Large intestine (tissue), 3 donors: ENCODE measurements around the gene ATAD3A. TPM values are rescaled to one million over a fixed set of nuclear protein-coding genes. Genes with fewer than 3 reads are reported as not detected.
"Not testable (repeated sequence)": the region's sequence is repeated elsewhere in the genome, so short reads cannot be mapped to it uniquely, and the experiment has no call there.

ENCODE experiments used
- DNase-seq, 2 donors: peaks; one replicate each; pipeline versions ENCODE4 v3.0.0 to v3.0.0-alpha.2; 2013
- H3K27ac ChIP-seq: one replicate; pipeline ENCODE4 v1.5.1; 2013; ENCODE audit warnings: low read length
- H3K27me3 ChIP-seq: 2 replicates; pipeline ENCODE4 v1.6.1; 2013; ENCODE audit warnings: low read length; ENCODE audit not compliant: control insufficient read depth, insufficient read depth
- H3K36me3 ChIP-seq: 2 replicates; pipeline ENCODE4 v1.6.1; 2013; ENCODE audit warnings: low read length; ENCODE audit not compliant: control insufficient read depth, insufficient read depth
- H3K4me1 ChIP-seq: one replicate; pipeline ENCODE4 v1.6.1; 2013; ENCODE audit warnings: low read length; ENCODE audit not compliant: control insufficient read depth, insufficient read depth
- H3K4me3 ChIP-seq: one replicate; pipeline ENCODE4 v1.5.1; 2013; ENCODE audit warnings: low read length
- H3K9me3 ChIP-seq: one replicate; pipeline ENCODE4 v1.6.1; 2013; ENCODE audit warnings: mild to moderate bottlenecking, low read depth, low read length, moderate library complexity; ENCODE audit not compliant: control insufficient read depth
- WGBS: methylation state at CpG from one replicate; pipeline ENCODE4 v1.1.5; 2013; ENCODE audit warnings: low lambda C conversion rate; ENCODE audit not compliant: insufficient coverage; 5-methylcytosine and 5-hydroxymethylcytosine counted together
- polyA plus RNA-seq: library from polyadenylated mRNA; unstranded; fragments of 120-200 nt; gene quantifications from one replicate; pipeline ENCODE4 v1.2.1, GENCODE V29; 2013

The ATAD3A gene
- polyA plus RNA-seq, 1 donor: 20.1 TPM

DNA sequence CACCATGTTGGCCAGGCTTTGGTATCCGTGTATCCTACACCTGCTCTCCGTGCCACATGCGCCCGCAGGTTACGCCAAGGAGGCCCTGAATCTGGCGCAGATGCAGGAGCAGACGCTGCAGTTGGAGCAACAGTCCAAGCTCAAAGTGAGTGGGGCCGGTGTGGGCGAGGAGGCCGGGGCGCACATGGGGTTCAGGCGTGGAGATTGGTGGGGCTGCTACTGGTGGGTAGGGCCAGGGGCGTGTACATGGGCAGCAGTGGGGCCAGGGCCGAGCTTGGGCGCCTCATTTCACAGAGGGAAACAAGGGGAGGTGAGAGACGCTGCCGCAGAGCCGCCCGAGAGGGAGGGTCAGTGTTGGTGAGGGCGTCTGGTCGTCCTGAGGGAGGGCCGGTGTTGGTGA lies 34.8 kb upstream of the ATAD3A start:
- DNase-seq: no peak
- Histone ChIP-seq H3K4me3 (no peak overlapping the region), H3K9me3 (no peaks in the 10 kb centered on the region), H3K36me3 (peaks cover 30% of the 10 kb centered on the region), H3K4me1 (peaks cover 2% of the 10 kb centered on the region), H3K27me3 (no peaks in the 10 kb centered on the region), H3K27ac (no peak overlapping the region)
- no CpG with 5 or more reads among the region's 22 CpGs for WGBS

DNA sequence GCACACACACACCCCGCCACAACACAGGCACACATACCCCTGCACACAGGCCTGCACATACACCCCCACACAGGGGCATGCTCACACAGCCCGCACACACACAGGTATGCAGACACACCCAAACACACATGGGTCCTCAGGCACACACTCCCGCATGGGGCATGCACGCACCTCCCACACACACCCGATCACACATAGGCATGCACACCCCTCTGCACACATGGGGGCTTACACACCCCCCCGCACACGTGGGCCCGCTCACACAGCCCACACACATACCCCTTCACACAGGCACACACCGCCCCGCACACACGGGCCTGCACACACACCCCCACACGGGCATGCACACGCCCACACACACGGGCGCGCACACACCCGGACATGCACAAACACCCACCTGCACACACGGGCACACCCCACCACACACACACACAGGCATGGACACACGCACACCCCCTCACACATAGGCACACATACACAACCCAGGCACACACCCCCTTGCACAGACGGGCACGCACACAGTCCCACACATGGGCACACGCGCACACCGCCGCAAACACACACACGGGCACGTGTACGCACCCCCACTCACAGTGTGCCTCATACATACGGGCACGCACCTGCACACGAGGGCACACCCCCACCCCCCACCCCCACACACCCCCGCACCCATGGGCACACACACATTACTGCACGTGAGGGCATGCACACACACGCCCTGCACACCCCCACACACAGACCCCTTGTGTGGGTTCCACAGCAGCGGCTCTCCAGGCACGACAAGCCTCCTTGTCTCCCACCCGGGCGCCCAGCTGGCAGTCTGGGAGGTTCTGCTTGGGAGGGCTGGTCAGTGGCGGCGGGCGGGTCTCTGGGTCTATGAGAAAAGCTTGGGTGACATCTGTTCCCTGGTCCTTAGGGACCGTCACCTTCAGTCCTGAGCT lies 32.1 kb upstream of the ATAD3A start:
- DNase-seq: no peak
- no peaks in the 10 kb centered on the region for H3K27me3 ChIP-seq
- H3K27ac ChIP-seq: no peak overlapping the region
- H3K36me3 ChIP-seq: peaks cover 47% of the 10 kb centered on the region
- H3K4me3 ChIP-seq: no peak overlapping the region
- H3K4me1 ChIP-seq: no peaks in the 10 kb centered on the region
- WGBS: no CpG with 5 or more reads among the region's 42 CpGs
- no peaks in the 10 kb centered on the region for H3K9me3 ChIP-seq

DNA sequence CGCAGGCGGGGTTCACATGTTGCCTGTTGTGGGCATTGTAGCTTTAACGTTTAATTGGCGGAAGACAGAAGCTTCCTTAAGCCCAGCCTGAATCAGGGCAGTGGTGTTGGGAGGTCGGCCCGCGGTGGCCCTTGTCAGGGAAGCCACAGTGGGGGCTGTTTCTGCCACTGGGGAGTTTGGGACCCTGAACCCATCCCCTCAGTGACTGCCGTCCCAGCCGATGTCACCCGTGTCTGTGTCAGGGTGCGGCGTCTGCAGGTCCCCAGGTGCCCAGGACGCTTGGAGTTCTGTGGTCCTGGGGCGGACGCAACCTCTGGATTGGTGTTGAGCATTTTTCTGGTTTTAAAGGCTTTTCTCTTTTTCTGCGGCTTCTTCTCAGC lies 31.5 kb upstream of the ATAD3A start:
- no CpG with 5 or more reads among the region's 16 CpGs for WGBS
- H3K27ac ChIP-seq, H3K9me3 ChIP-seq, H3K4me3 ChIP-seq, DNase-seq, H3K4me1 ChIP-seq, H3K27me3 ChIP-seq: not testable (repeated sequence)
- peaks cover 47% of the 10 kb centered on the region for H3K36me3 ChIP-seq

DNA sequence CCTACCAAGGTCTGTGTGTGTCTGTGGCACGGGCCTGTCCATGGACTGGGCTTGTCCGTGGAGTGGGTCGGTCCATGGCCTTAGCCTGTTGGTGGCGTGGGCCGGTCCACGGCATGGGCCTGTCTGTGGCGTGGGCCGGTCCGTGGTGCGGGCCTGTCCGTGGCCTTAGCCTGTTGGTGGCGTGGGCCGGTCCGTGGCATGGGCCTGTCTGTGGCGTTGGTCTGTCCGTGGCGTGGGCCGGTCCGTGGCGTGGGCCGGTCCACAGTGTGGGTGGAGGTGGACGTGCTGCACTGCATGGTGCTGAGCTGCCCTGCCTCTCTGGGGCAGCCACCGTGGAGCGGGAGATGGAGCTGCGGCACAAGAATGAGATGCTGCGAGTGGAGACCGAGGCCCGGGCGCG lies 30.2 kb upstream of the ATAD3A start:
- H3K36me3 ChIP-seq: peaks cover 45% of the 10 kb centered on the region
- H3K9me3 ChIP-seq, DNase-seq, H3K27ac ChIP-seq, H3K27me3 ChIP-seq, H3K4me1 ChIP-seq, H3K4me3 ChIP-seq: not testable (repeated sequence)
- WGBS: no CpG with 5 or more reads among the region's 30 CpGs

GRCh38 chr1:1482856-1483255 lies 29.1 kb upstream of the ATAD3A start:
- Histone ChIP-seq H3K4me3 (no peak overlapping the region), H3K27me3 (no peaks in the 10 kb centered on the region), H3K9me3 (no peaks in the 10 kb centered on the region), H3K36me3 (peaks cover 42% of the 10 kb centered on the region), H3K4me1 (no peaks in the 10 kb centered on the region), H3K27ac (no peak overlapping the region)
- 100% methylated on average over 7 of the region's 14 CpGs for WGBS
- no peak for DNase-seq

- Histone ChIP-seq H3K27me3 (no peaks in the 10 kb centered on the region), H3K36me3 (peaks cover 43% of the 10 kb centered on the region), H3K27ac (no peak overlapping the region), H3K4me1 (no peaks in the 10 kb centered on the region), H3K4me3 (no peak overlapping the region), H3K9me3 (no peaks in the 10 kb centered on the region)
- WGBS: no CpG with 5 or more reads among the region's 16 CpGs
- DNase-seq: no peak
Observed at GRCh38 chr1:1483714-1484113, 28.2 kb upstream of the ATAD3A start.

- not testable (repeated sequence) for H3K4me1 ChIP-seq, H3K4me3 ChIP-seq, H3K27me3 ChIP-seq, DNase-seq, H3K27ac ChIP-seq, H3K9me3 ChIP-seq
- H3K36me3 ChIP-seq: peaks cover 41% of the 10 kb centered on the region
- WGBS: no CpG with 5 or more reads among the region's 46 CpGs
Observed at GRCh38 chr1:1484976-1485750, 26.8 kb upstream of the ATAD3A start.

- peaks cover 42% of the 10 kb centered on the region for H3K36me3 ChIP-seq
- H3K9me3 ChIP-seq, H3K27ac ChIP-seq, H3K27me3 ChIP-seq, DNase-seq, H3K4me1 ChIP-seq, H3K4me3 ChIP-seq: not testable (repeated sequence)
- no CpG with 5 or more reads among the region's 31 CpGs for whole genome bisulfite sequencing
Observed at GRCh38 chr1:1485755-1486317, 26.1 kb upstream of the ATAD3A start.

DNA sequence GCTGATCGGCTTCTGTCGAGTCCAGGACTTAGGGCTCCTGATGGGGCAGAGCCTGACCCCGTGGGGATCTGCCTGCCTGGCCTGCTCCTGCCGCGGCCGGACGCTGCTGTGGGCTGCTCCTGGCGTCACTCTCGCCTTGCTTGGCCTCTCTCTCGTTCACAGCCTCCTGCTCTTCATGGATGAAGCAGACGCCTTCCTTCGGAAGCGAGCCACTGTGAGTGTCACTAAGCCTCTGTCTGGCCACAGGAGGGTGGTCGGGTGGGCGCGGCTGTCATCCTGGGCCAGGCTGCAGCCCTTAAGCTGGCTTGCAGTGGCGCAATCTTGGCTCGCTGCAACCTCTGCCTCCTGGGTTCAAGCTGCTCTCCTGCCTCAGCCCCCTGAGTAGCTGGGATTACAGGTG lies 24.3 kb upstream of the ATAD3A start:
- Histone ChIP-seq H3K36me3 (peaks cover 50% of the 10 kb centered on the region), H3K4me1 (no peaks in the 10 kb centered on the region), H3K9me3 (peaks cover 13% of the 10 kb centered on the region), H3K27me3 (no peaks in the 10 kb centered on the region), H3K27ac (no peak overlapping the region), H3K4me3 (no peak overlapping the region)
- no peak for DNase-seq
- no CpG with 5 or more reads among the region's 18 CpGs for WGBS

- Histone ChIP-seq H3K9me3 (peaks cover 16% of the 10 kb centered on the region), H3K27me3 (no peaks in the 10 kb centered on the region), H3K4me1 (no peaks in the 10 kb centered on the region), H3K36me3 (peaks cover 49% of the 10 kb centered on the region), H3K4me3 (no peak overlapping the region), H3K27ac (no peak overlapping the region)
- no CpG with 5 or more reads among the region's 16 CpGs for WGBS
- no peak for DNase-seq
Observed at GRCh38 chr1:1489231-1489630, 22.7 kb upstream of the ATAD3A start.
